ENCODE data around the gene SLC7A1. TPM values are rescaled to one million over a fixed set of nuclear protein-coding genes. Genes with fewer than 3 reads are reported as not detected.

SLC7A1 gene
- total and polyA plus RNA-seq, 4 donors: 6.6 to 53.8 (median 10.5) TPM

GRCh38 chr13:29465741-29466293 is 129.7 kb downstream of the SLC7A1 start:
- no peak overlapping the region for H3K4me3 ChIP-seq
- H3K27ac ChIP-seq (ENCODE audit: low read depth in 1 of 2, low read length in 1 of 2): peak overlapping the region in 1 of 2 donors; percentile 54
- 51 to 64% methylated on average over 6 of the region's 6 CpGs for WGBS, 2 donors
- peak; percentile 47 to 72 (median 64) for DNase-seq
- H3K27me3 ChIP-seq (ENCODE audit: control insufficient read depth in 3 of 3, insufficient read depth in 3 of 3, low read length in 2 of 3): no peaks in the 10 kb centered on the region
- H3K4me1 ChIP-seq (ENCODE audit: control insufficient read depth in 5 of 5, insufficient read depth in 5 of 5, low read length in 5 of 5): peaks cover 0 to 3% (median 0%) of the 10 kb centered on the region in 5 donors
- no peaks in the 10 kb centered on the region for H3K36me3 ChIP-seq (ENCODE audit: control insufficient read depth in 4 of 4, insufficient read depth in 4 of 4, low read length in 4 of 4)
- H3K9me3 ChIP-seq (ENCODE audit: control insufficient read depth in 4 of 4, insufficient read depth in 3 of 4, low read length in 3 of 4): peaks cover 0 to 1% (median 0%) of the 10 kb centered on the region in 4 donors
- no peak for ATAC-seq (ENCODE audit: insufficient read depth, low FRiP score)
- no peak for TF ChIP-seq CTCF (IDR thresholded peaks at IDR 0.05; ENCODE audit: control extremely low read depth, extremely low read depth)
- no peak overlapping the region for H3K9ac ChIP-seq (ENCODE audit: insufficient read depth in 1 of 2, low read length in 2 of 2)

- WGBS, 2 donors: 76% methylated on average over 4 of the region's 4 CpGs
- ATAC-seq (ENCODE audit: insufficient read depth, low FRiP score) (no peak), DNase-seq (no peak)
- peaks cover 0 to 1% (median 0%) of the 10 kb centered on the region in 4 donors for H3K9me3 ChIP-seq (ENCODE audit: control insufficient read depth in 4 of 4, insufficient read depth in 3 of 4, low read length in 3 of 4)
- peaks cover 0 to 3% (median 0%) of the 10 kb centered on the region in 5 donors for H3K4me1 ChIP-seq (ENCODE audit: control insufficient read depth in 5 of 5, insufficient read depth in 5 of 5, low read length in 5 of 5)
- no peaks in the 10 kb centered on the region for H3K36me3 ChIP-seq (ENCODE audit: control insufficient read depth in 4 of 4, insufficient read depth in 4 of 4, low read length in 4 of 4)
- no peak for TF ChIP-seq CTCF (IDR thresholded peaks at IDR 0.05; ENCODE audit: control extremely low read depth, extremely low read depth)
- peak overlapping the region in 1 of 2 donors; percentile 54 for H3K27ac ChIP-seq (ENCODE audit: low read depth in 1 of 2, low read length in 1 of 2)
- H3K9ac ChIP-seq (ENCODE audit: insufficient read depth in 1 of 2, low read length in 2 of 2): no peak overlapping the region
- no peaks in the 10 kb centered on the region for H3K27me3 ChIP-seq (ENCODE audit: control insufficient read depth in 3 of 3, insufficient read depth in 3 of 3, low read length in 2 of 3)
- no peak overlapping the region for H3K4me3 ChIP-seq
Measured at GRCh38 chr13:29464105-29464679, 131.3 kb downstream of the SLC7A1 start.

- Histone ChIP-seq H3K27me3 (ENCODE audit: control insufficient read depth in 3 of 3, insufficient read depth in 3 of 3, low read length in 2 of 3) (no peaks in the 10 kb centered on the region), H3K4me3 (no peak overlapping the region), H3K4me1 (ENCODE audit: control insufficient read depth in 5 of 5, insufficient read depth in 5 of 5, low read length in 5 of 5) (no peaks in the 10 kb centered on the region), H3K9me3 (ENCODE audit: control insufficient read depth in 4 of 4, insufficient read depth in 3 of 4, low read length in 3 of 4) (peaks cover 0 to 1% (median 0%) of the 10 kb centered on the region in 4 donors), H3K27ac (ENCODE audit: low read depth in 1 of 2, low read length in 1 of 2) (no peak overlapping the region), H3K36me3 (ENCODE audit: control insufficient read depth in 4 of 4, insufficient read depth in 4 of 4, low read length in 4 of 4) (no peaks in the 10 kb centered on the region), H3K9ac (ENCODE audit: insufficient read depth in 1 of 2, low read length in 2 of 2) (no peak overlapping the region)
- TF ChIP-seq CTCF (IDR thresholded peaks at IDR 0.05; ENCODE audit: control extremely low read depth, extremely low read depth): no peak
- WGBS, 2 donors: 89 to 95% methylated on average over 2 of the region's 2 CpGs
- no peak for DNase-seq
- ATAC-seq (ENCODE audit: insufficient read depth, low FRiP score): no peak
Measured at GRCh38 chr13:29459813-29460355, 135.6 kb downstream of the SLC7A1 start.

Measured in lung (tissue), 12 donors.